Measurements from ENCODE around the gene TGFBR3. TPM values are rescaled to one million over a fixed set of nuclear protein-coding genes. Genes with fewer than 3 reads are reported as not detected.

Gene TGFBR3
- total RNA-seq, 1 donor from 2014 or later: 7.4 TPM

DNA sequence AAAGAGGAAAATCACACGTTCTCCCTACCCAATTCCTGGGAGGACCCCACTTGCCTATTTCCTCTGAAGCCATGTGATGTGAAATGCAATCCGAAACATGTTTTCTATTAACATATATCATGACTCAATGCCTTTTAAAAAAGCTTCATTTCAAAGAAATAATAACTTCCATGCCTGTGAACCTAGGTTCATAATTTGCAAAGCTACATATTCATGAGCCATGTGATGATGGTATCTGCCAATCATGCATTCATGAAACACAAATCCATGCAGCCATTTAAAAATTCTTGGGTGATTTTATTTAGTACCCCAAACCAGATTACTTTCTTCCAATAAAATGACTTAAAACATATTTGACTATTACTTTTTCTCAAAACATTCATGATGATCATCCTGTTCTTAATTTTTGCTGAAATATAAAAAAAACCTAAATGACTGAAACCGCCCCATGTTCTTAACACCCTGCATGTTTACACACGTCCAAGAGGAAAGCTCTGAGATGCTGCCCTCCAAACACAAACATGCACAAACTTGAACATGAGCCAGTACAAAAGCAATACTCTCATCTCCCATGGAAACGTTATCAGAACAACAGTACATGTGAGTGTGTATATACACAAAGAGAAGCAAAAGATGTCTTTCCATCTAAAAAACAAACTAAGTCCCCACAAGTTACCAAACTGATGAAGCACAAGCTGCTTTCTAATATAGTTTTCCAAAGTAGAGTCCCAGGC lies 140.1 kb downstream of the TGFBR3 start:
- Mint-ChIP-seq H3K4me3 (no peak overlapping the region), H3K9me3 (peaks cover 31% of the 10 kb centered on the region)
- intact Hi-C loops (cut with micrococcal nuclease): no loop called here

GRCh38 chr1:91744953-91745639 lies 140.9 kb downstream of the TGFBR3 start:
- intact Hi-C loops (cut with micrococcal nuclease): no loop called here
- H3K4me3 Mint-ChIP-seq: no peak overlapping the region
- H3K4me1 Mint-ChIP-seq: peaks cover 7% of the 10 kb centered on the region
- no peak overlapping the region for H3K27ac Mint-ChIP-seq
- no peak for DNase-seq
- peaks cover 37% of the 10 kb centered on the region for H3K36me3 Mint-ChIP-seq (ENCODE audit: low read depth)
- H3K27me3 Mint-ChIP-seq: no peaks in the 10 kb centered on the region
- peaks cover 27% of the 10 kb centered on the region for H3K9me3 Mint-ChIP-seq

More for the DNA sequence above, 140.1 kb downstream of the TGFBR3 start:
- Mint-ChIP-seq H3K36me3 (ENCODE audit: low read depth) (peaks cover 42% of the 10 kb centered on the region), H3K4me1 (peaks cover 10% of the 10 kb centered on the region), H3K27ac (no peak overlapping the region), H3K27me3 (no peaks in the 10 kb centered on the region)
- no peak for DNase-seq

DNA sequence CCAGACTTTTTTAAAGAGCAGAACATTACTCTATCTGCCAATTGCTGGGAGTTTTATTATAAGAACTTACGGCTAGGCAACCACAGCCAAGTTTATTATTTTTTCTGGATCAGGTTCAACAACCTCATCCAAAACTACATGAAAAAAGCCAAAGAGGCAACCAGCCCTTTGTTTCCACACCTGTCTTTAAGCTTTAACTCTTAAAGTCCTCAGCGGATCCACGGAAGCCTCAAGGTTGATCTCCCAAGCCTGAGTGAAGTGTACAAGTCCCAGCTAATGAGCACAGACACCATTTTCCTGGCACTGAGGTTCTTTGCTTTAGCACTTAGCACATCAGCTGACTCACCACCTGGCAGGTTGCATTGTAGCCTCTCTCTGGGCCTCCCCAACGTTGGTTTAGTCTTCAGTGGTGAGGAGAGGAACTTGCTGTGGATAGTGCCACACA lies 143.1 kb downstream of the TGFBR3 start:
- no peak overlapping the region for H3K4me3 Mint-ChIP-seq
- no peaks in the 10 kb centered on the region for H3K27me3 Mint-ChIP-seq
- peaks cover 30% of the 10 kb centered on the region for H3K9me3 Mint-ChIP-seq
- no peak for DNase-seq
- intact Hi-C loops (cut with micrococcal nuclease): no loop called here
- no peak overlapping the region for H3K27ac Mint-ChIP-seq
- peaks cover 37% of the 10 kb centered on the region for H3K36me3 Mint-ChIP-seq (ENCODE audit: low read depth)
- H3K4me1 Mint-ChIP-seq: peaks cover 4% of the 10 kb centered on the region

DNA sequence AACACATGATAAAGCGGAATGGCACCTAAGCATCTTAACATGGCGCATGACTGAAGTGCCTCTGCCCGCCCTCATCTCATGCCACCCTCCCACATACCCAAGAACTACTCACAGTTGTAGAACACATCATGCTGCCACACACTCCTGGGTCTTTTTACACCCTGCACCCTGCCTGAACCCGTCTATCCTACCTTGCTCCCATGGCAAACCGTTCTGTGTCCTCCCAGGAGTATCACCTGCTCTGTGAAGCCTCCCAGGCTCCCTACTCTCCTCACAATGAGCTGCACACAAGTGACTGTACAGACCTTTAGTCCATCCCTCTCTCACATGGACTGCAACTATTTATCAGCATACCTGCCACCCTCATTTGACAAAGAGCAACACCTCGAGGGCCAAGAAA lies 144.0 kb downstream of the TGFBR3 start:
- H3K4me3 Mint-ChIP-seq: no peak overlapping the region
- H3K9me3 Mint-ChIP-seq: peaks cover 30% of the 10 kb centered on the region
- H3K27ac Mint-ChIP-seq: no peak overlapping the region
- no peak for DNase-seq
- peaks cover 31% of the 10 kb centered on the region for H3K36me3 Mint-ChIP-seq (ENCODE audit: low read depth)
- H3K27me3 Mint-ChIP-seq: no peaks in the 10 kb centered on the region
- H3K4me1 Mint-ChIP-seq: peaks cover 4% of the 10 kb centered on the region
- intact Hi-C loops (cut with micrococcal nuclease): no loop called here

GRCh38 chr1:91741301-91741700 lies 144.7 kb downstream of the TGFBR3 start:
- Mint-ChIP-seq H3K27ac (no peak overlapping the region), H3K27me3 (no peaks in the 10 kb centered on the region), H3K4me3 (no peak overlapping the region), H3K4me1 (peaks cover 4% of the 10 kb centered on the region), H3K36me3 (ENCODE audit: low read depth) (peaks cover 28% of the 10 kb centered on the region), H3K9me3 (peaks cover 27% of the 10 kb centered on the region)
- intact Hi-C loops (cut with micrococcal nuclease): no loop called here
- no peak for DNase-seq

GRCh38 chr1:91737650-91738049 lies 148.3 kb downstream of the TGFBR3 start:
- Mint-ChIP-seq H3K4me1 (peaks cover 13% of the 10 kb centered on the region), H3K36me3 (ENCODE audit: low read depth) (peaks cover 25% of the 10 kb centered on the region), H3K4me3 (no peak overlapping the region), H3K27me3 (peaks cover 2% of the 10 kb centered on the region), H3K9me3 (peaks cover 20% of the 10 kb centered on the region), H3K27ac (no peak overlapping the region)
- no peak for DNase-seq
- intact Hi-C loops (cut with micrococcal nuclease): no loop called here

- H3K27me3 Mint-ChIP-seq: peaks cover 2% of the 10 kb centered on the region
Observed at GRCh38 chr1:91736715-91737615, 149.0 kb downstream of the TGFBR3 start.

DNA sequence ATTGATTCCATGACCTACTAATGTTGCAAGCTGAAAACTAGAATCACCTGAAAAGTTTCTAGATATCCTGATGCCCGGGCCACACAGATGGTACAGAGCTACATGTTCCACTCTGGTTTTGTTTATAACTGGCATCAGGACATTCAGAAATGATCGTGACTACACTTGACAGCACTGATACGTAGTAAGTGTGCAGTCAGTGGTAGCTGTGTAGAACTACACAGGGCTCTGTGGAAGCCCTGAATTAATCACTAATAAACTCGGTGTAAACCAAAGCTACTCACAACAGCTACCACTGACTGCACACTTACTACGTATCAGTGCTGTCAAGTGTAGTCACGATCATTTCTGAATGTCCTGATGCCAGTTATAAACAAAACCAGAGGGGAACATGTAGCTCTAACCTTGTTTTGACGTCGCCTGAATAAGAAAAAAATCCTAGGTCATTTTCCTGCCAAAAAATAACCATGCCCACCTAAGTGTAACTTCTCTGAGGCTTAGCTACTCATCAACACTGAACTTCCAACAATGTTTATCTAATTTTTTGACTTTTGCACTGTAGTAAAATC lies 149.7 kb downstream of the TGFBR3 start:
- H3K4me3 Mint-ChIP-seq: no peak overlapping the region
- intact Hi-C loops (cut with micrococcal nuclease): no loop called here
- H3K27ac Mint-ChIP-seq: no peak overlapping the region
- peaks cover 12% of the 10 kb centered on the region for H3K9me3 Mint-ChIP-seq
- H3K36me3 Mint-ChIP-seq (ENCODE audit: low read depth): peaks cover 22% of the 10 kb centered on the region
- no peak for DNase-seq
- H3K4me1 Mint-ChIP-seq: peaks cover 27% of the 10 kb centered on the region
- peaks cover 2% of the 10 kb centered on the region for H3K27me3 Mint-ChIP-seq

More at GRCh38 chr1:91736715-91737615, 149.0 kb downstream of the TGFBR3 start:
- Mint-ChIP-seq H3K4me1 (peaks cover 20% of the 10 kb centered on the region), H3K36me3 (ENCODE audit: low read depth) (peaks cover 23% of the 10 kb centered on the region), H3K9me3 (peaks cover 17% of the 10 kb centered on the region), H3K27ac (no peak overlapping the region), H3K4me3 (no peak overlapping the region)
- DNase-seq: no peak
- intact Hi-C loops (cut with micrococcal nuclease): no loop called here

DNA sequence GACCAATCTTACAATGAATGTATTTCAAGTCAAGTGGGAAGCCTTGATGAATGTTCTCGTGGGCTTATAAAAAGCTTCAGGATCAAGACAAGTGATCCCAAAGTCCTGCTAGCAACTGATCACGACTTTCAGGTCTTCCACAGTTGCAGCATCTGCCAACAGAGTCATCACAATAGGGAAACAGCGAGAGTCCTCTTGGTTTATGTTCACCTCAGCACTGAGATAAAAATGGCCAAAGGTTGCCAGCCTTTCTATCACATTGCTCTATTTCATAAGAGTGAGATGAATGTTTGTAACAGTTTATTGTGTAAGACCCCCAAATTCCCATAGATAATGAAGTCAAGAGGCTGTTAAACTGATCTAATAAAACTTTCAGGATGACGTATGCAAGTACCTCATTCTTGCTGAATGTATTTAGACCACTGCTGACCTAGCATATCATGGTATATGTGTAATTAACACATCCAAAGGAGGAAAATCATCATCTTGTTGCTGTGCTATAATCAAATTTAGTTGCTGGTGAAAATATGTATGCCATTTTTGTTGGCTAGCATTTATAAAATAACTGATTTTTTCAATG lies 150.6 kb downstream of the TGFBR3 start:
- Mint-ChIP-seq H3K27ac (no peak overlapping the region), H3K36me3 (ENCODE audit: low read depth) (peaks cover 23% of the 10 kb centered on the region), H3K27me3 (peaks cover 2% of the 10 kb centered on the region), H3K9me3 (peaks cover 12% of the 10 kb centered on the region), H3K4me3 (no peak overlapping the region), H3K4me1 (peaks cover 36% of the 10 kb centered on the region)
- no peak for DNase-seq
- intact Hi-C loops (cut with micrococcal nuclease): no loop called here

DNA sequence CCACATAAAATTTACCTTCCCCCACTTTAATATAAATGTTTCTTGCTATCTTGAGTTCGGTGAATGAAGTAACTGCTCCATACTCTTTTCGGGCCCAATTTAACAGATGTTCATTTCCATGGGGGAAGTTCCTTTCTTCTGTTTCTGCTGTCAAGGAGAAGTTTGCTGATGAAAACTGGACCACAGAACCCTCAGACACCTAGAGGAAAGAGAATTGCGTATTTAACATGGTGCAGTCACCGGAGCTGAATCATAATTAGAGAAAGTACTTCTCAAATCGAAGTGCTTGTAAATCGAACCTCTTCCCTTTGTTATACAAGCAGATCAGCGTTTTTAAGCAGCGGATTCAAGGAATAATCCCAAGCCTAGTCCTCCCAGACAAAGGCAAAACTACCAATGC lies 151.2 kb downstream of the TGFBR3 start:
- Mint-ChIP-seq H3K4me3 (no peak overlapping the region), H3K27ac (no peak overlapping the region), H3K27me3 (peaks cover 2% of the 10 kb centered on the region), H3K9me3 (peaks cover 12% of the 10 kb centered on the region), H3K4me1 (peaks cover 42% of the 10 kb centered on the region), H3K36me3 (ENCODE audit: low read depth) (peaks cover 24% of the 10 kb centered on the region)
- intact Hi-C loops (cut with micrococcal nuclease): loop anchor here (5.0 kb wide), 1 partner anchor 212 kb away; no protein-coding TSS in a partner anchor
- DNase-seq: no peak

DNA sequence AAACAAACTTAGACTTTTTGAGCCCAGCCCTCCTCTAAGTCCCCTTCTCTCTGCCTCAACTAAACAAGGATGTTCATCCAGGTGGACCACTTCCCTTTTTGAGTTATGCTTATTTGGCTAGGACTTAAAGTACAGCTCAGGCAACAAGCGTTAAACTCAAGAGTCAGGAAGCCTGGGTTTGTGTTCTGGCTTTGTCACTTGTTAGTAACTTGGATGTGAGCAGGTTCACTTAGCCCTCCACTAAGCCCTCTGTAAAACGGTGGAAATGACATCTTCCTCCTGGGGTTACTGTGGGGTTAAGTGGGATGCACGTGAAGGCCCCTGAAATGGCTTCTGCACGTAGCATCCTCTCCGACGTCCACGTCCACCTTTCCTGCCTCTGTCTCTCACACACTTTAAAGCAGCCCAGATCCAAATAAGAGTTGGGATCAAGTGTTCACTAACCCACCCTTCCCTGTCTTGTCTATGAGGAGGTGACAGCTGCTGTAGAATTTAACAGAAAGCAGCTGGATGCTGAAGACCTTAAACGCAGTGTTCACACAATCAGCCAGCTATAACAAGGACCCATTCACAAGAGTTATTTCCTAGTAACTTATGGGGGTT lies 152.7 kb downstream of the TGFBR3 start:
- H3K36me3 Mint-ChIP-seq (ENCODE audit: low read depth): peaks cover 26% of the 10 kb centered on the region
- intact Hi-C loops (cut with micrococcal nuclease): loop anchor here (5.0 kb wide), 1 partner anchor 211 kb away; no protein-coding TSS in a partner anchor

GRCh38 chr1:91732291-91733107 lies 153.5 kb downstream of the TGFBR3 start:
- no peaks in the 10 kb centered on the region for H3K9me3 Mint-ChIP-seq
- peaks cover 26% of the 10 kb centered on the region for H3K36me3 Mint-ChIP-seq (ENCODE audit: low read depth)
- H3K4me3 Mint-ChIP-seq: peak overlapping the region; percentile 17
- H3K4me1 Mint-ChIP-seq: peaks cover 45% of the 10 kb centered on the region
- H3K27ac Mint-ChIP-seq: peak overlapping the region; percentile 69
- no peak for DNase-seq
- peaks cover 2% of the 10 kb centered on the region for H3K27me3 Mint-ChIP-seq
- intact Hi-C loops (cut with micrococcal nuclease): loop anchor here (1.0 to 5.0 kb wide), 3 partner anchors 19 to 210 kb away; no protein-coding TSS in a partner anchor

More for the DNA sequence above, 152.7 kb downstream of the TGFBR3 start:
- no peak for DNase-seq
- no peaks in the 10 kb centered on the region for H3K9me3 Mint-ChIP-seq
- no peak overlapping the region for H3K4me3 Mint-ChIP-seq
- H3K27ac Mint-ChIP-seq: no peak overlapping the region
- peaks cover 2% of the 10 kb centered on the region for H3K27me3 Mint-ChIP-seq
- H3K4me1 Mint-ChIP-seq: peaks cover 45% of the 10 kb centered on the region
